Measurements from ENCODE around the gene GPR42. TPM values are rescaled to one million over a fixed set of nuclear protein-coding genes. Genes with fewer than 3 reads are reported as not detected.

The GPR42 gene
- total RNA-seq, 1 donor from 2014 or later, result not detected

DNA sequence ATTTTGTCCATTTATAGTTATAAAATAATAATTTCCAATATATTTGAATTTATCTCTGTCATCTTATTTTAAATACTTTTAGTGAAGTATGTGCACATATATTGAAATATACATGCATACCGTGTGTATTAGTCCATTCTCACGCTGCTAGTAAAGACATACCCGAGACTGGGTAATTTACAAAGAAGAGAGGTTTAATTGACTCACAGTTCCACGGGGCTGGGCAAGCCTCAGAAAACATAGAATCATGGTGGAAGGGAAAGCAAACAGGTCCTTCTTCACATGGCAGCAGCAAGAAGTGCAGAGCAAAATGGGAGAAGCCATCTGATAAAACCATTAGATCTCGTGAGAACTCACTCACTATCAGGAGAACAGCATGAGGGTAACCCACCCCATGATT is 39.6 kb downstream of the GPR42 start:
- DNase-seq (ENCODE audit: low spot score), result no peak
- intact Hi-C loops (cut with DNase I), result no loop called here

DNA sequence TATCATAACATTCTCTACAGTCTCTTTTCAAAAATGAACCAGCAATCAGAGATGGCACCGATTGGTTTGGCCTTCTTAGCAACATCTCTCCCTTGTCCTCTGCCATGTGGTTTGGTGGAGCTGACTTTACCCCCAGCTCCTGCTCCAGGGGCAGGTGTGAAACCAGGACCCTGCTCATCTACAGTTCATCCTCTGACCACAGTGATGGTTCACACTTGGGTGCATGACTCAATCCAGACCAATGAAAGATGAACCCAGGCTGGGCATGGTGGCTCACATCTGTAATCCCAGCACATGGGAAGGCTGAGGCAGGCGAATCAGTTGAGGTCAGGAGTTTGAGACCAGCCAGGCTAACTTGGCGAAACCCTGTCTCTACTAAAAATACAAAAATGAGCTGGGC is 43.6 kb downstream of the GPR42 start:
- no peak for DNase-seq (ENCODE audit: low spot score)
- intact Hi-C loops (cut with DNase I), result no loop called here

DNA sequence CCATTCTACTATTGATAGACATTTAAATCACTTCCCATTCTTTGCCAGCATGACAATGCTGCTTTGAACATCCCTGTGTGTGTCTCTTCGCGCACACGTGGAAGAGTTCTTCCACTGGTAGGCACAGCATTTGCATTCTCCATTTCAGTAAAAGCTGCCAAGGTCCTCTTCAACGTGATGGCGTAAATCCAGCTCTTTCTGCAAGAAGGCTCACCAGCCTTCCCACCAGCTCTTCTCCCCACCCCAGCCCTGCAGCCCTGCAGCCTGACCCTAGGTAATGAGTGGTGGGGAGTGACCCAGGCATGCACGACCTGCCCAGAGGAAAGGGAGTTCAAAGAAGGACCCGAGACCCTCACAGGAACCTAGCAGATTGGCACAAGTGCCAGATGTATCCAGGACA is 45.5 kb downstream of the GPR42 start:
- no peak for DNase-seq (ENCODE audit: low spot score)
- intact Hi-C loops (cut with DNase I), result no loop called here

DNA sequence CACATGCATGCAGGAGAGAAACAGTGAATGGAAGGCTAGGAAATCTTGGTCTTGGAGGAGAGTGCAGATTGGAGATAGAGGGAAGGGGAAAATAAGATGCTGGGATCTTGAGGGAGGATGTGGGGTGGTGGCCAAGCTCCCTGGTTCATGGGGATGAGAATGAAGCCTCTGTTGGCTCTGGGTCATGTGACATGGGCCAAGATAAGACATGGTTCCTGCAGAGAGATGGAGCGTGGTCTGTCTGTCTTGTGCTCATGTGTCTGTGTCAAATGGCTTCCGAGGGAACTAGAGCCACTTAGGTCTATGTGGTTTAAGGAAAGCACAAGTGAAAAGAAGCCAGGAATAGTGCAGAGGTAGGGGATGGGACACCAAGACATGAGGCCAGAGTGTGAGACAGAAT is 46.4 kb downstream of the GPR42 start:
- no peak for DNase-seq (ENCODE audit: low spot score)
- intact Hi-C loops (cut with DNase I), result no loop called here

DNA sequence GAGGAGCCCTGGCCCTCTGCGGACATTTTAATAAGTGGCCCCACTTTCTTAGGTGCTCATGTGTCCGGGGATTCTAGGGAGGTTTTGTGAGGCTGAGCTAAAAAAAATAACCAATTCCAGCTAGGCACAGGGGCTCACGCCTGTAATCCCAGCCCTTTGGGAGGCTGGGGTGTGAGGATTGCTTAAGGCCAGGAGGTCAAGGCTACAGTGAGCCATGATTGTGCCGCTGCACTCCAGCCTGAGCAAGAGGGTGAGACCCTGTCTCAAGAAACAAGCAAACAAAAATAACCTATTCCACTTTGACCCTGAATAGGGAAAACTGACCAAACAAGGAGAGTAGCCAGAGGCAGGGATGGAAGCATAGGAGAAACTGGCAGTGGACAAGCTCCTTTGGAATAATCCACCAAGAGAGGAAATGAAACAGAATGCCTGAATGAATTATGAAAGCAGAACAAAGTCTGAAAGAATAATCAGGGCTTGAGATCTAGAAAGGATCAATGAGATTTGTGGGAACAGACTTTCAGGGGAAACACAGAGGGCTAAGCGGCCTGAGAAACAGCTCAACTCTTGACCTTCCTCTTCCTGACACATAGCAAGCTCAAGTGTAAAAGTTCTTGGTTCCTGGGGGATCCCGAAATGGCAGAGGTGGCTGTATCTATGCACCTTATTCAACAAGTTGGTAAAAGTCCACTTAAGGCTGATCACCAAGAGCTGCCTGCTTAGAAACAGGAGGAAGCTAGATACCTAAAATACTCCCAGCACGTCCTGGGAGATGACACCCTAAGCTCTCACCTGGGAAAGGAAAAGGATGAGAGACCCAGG is 47.1 kb downstream of the GPR42 start:
- no peak for DNase-seq (ENCODE audit: low spot score)
- intact Hi-C loops (cut with DNase I), result no loop called here

DNA sequence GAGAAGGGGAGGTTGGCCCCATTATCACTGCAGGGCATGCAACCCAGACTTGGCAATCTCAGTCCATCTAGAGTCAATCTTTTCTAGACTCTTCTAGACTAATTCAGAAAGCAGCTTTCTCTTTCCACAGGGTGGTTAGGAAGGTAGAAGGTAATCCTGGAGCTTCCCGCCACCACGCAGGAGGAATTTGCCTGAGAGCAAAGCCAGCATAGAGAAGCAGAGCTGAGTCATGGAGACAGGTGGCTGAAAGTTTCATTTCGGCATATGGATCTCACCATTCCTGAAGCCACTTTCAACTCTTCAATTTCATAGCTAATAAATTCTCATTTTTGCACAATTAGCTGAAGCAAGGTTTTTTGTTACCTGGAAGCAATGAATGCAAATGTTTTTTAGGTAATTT is 48.2 kb downstream of the GPR42 start:
- DNase-seq (ENCODE audit: low spot score), result no peak
- intact Hi-C loops (cut with DNase I), result no loop called here

DNA sequence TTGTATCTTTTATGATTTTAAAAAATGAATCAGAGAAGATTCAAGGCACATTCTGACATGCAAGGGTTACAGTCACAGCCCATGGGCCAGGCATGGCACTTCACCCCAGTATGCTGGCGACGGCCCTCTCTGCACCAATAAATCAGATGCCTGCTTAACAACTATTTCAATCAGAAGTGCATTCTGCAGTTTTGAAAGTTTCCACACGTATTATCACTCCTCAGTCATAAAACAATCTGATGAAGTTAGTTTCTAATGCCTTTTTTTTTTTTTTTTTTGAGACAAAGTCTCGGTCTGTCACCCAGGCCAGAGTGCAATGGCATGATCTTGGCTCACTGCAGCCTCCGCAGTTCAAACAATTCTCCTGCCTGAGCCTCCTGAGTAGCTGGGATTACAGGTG is 48.9 kb downstream of the GPR42 start:
- DNase-seq (ENCODE audit: low spot score), result no peak
- intact Hi-C loops (cut with DNase I), result loop anchor here (5.0 kb wide), 1 partner anchor 47 kb away; no protein-coding TSS in a partner anchor

DNA sequence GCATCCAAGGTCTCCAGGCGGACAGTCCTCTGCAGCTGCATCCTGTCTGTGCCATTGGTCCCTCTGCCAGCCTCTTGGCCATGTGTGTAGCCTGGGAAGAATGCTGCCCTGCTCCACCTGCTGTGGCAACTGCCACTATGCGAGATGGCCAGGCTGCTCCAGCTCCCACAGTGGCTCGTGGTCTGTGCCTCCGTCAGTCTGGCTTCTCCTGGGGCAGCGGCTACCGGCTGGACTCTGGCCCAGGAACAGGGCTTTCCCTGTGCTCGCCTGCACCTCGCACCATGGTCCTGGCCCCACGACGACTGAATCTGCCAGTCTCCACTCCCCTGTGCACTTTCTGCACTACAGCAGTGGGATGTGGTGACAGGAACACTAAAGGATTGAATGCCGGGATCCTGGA is 50.5 kb downstream of the GPR42 start:
- intact Hi-C loops (cut with DNase I), result loop anchor here (5.0 kb wide), 1 partner anchor 46 kb away; no protein-coding TSS in a partner anchor

More for the DNA sequence above, 50.5 kb downstream of the GPR42 start:
- DNase-seq (ENCODE audit: low spot score), result no peak

Small RNA genes lying within 50 kb of the gene (microRNA-seq; reads per million reads assigned to microRNA genes)
- not detected for gene MIR5196

Other genes starting within 250 kb of the GPR42 start
- gene LGI4, start 236.0 kb upstream of the GPR42 start, total RNA-seq, result 8.1 TPM
- 613 TPM for gene FXYD1, start 232.2 kb upstream of the GPR42 start, total RNA-seq
- not detected for gene FXYD7, start 227.8 kb upstream of the GPR42 start, total RNA-seq
- 19.0 TPM for gene FXYD5, start 216.3 kb upstream of the GPR42 start, total RNA-seq
- gene FAM187B, start 142.3 kb upstream of the GPR42 start, total RNA-seq, result not detected
- 3.4 TPM for gene LSR, start 122.1 kb upstream of the GPR42 start, total RNA-seq
- gene USF2, start 102.1 kb upstream of the GPR42 start, total RNA-seq, result 174 TPM
- not detected for gene HAMP, start 88.5 kb upstream of the GPR42 start, total RNA-seq
- gene MAG, start 78.9 kb upstream of the GPR42 start, total RNA-seq, result not detected
- 0.70 TPM for gene CD22, start 41.9 kb upstream of the GPR42 start, total RNA-seq
- not detected for gene FFAR1, start 23.2 kb upstream of the GPR42 start, total RNA-seq
- gene FFAR3, start 12.6 kb upstream of the GPR42 start, total RNA-seq, result not detected
- gene FFAR2, start 77.2 kb downstream of the GPR42 start, total RNA-seq, result 0.97 TPM
- gene KRTDAP, start 119.4 kb downstream of the GPR42 start, total RNA-seq, result not detected
- gene DMKN, start 142.6 kb downstream of the GPR42 start, total RNA-seq, result 4.2 TPM
- not detected for gene SBSN, start 157.2 kb downstream of the GPR42 start, total RNA-seq
- not detected for gene GAPDHS, start 162.4 kb downstream of the GPR42 start, total RNA-seq
- 64.4 TPM for gene TMEM147, start 174.6 kb downstream of the GPR42 start, total RNA-seq
- gene ATP4A, start 192.6 kb downstream of the GPR42 start, total RNA-seq, result not detected
- not detected for gene PMIS2, start 215.1 kb downstream of the GPR42 start, total RNA-seq
- gene HAUS5, start 241.7 kb downstream of the GPR42 start, total RNA-seq, result 5.9 TPM